K562 (cell line): ENCODE data around the gene DACT3. TPM values are rescaled to one million over a fixed set of nuclear protein-coding genes. Genes with fewer than 3 reads are reported as not detected.

Source experiments
- ATAC-seq: fragments of 200-7000 bp; cut with Tn5 transposase; 3 replicates; pipeline ENCODE4 v1.9.1; 2020; ENCODE audit warnings: moderate library complexity
- BruUV-seq: library from RNA; stranded (reverse); fragments of 400-500 nt; replicated peaks from 2 replicates; lab custom pipeline; 2021; lab: Mats Ljungman, UMichigan
- CTCF ChIA-PET: fragments of 300-600 bp; formaldehyde crosslinking; extraction: SDS; loops from one replicate; lab custom pipeline; 2021; ENCODE audit warnings: low intra/inter-chr PET ratio; lab: Yijun Ruan, JAX
- POLR2A ChIA-PET: fragments of 300-600, 350-650 bp; sonication (Branson Sonifier 250); formaldehyde crosslinking; extraction: SDS; loops from one replicate; lab custom pipeline; 2021; ENCODE audit warnings: antibody characterized with exemption, inconsistent platforms; lab: Yijun Ruan, JAX
- DNase-seq, 4 experiments: peaks; one replicate each; pipeline versions ENCODE4 v3.0.0 to v3.0.0-alpha.2; 2011 to 2018; ENCODE audit warnings: low spot score in 3 of 4, mixed read lengths in 3 of 4; ENCODE audit errors: extremely low read depth in 1 of 4
- FAIRE-seq: peaks from 2 replicates; lab custom pipeline; 2011; peaks lifted over from hg19 to GRCh38; lab: Jason Lieb, UNC
- H2AFZ ChIP-seq: 2 replicates; pipeline ENCODE4 v1.6.0; 2011; ENCODE audit warnings: low read depth, low read length, control low read depth, inconsistent platforms
- H3K27ac ChIP-seq: fragments of 200-600 bp; 3 replicates; pipeline ENCODE4 v1.8.0; 2011; ENCODE audit warnings: low read depth, mild to moderate bottlenecking, control low read depth, inconsistent platforms, low read length, moderate library complexity, mixed read lengths; ENCODE audit errors: extremely low read depth
- H3K27me3 ChIP-seq, 2 experiments: fragments of 300-600 bp in 1 of 2; 2 replicates in 1 of 2; 3 replicates in 1 of 2; pipeline versions ENCODE4 v1.6.0 to v1.8.0; 2011; ENCODE audit warnings: inconsistent platforms in 2 of 2, low read length in 2 of 2, mild to moderate bottlenecking in 1 of 2, mixed read lengths in 1 of 2, moderate library complexity in 1 of 2; ENCODE audit not compliant: control insufficient read depth in 2 of 2, insufficient read depth in 2 of 2
- H3K36me3 ChIP-seq: fragments of 300-600 bp; 3 replicates; pipeline ENCODE4 v1.8.0; 2011; ENCODE audit warnings: mild to moderate bottlenecking, low read length, inconsistent platforms; ENCODE audit not compliant: control insufficient read depth, insufficient read depth
- H3K4me1 ChIP-seq, 2 experiments: fragments of 200-600 bp in 1 of 2; replicated peaks in 1 of 2; 2 replicates in 1 of 2; 3 replicates in 1 of 2; pipeline versions ENCODE4 v1.5.1 to v1.8.0; 2011; ENCODE audit warnings: inconsistent platforms in 2 of 2, low read length in 2 of 2, mild to moderate bottlenecking in 1 of 2, mixed read lengths in 1 of 2, moderate library complexity in 1 of 2; ENCODE audit not compliant: control insufficient read depth in 2 of 2, insufficient read depth in 2 of 2
- H3K4me2 ChIP-seq: 2 replicates; pipeline ENCODE4 v1.6.1; 2011; ENCODE audit warnings: low read length, control low read depth, inconsistent platforms, mixed read lengths; ENCODE audit not compliant: insufficient read depth
- H3K4me3 ChIP-seq: fragments of 200-600 bp; sonication (generic), shearing (Covaris generic); 2 replicates; pipeline ENCODE4 v1.5.1; 2016; ENCODE audit warnings: control low read depth, inconsistent platforms
- H3K79me2 ChIP-seq: fragments of 200-600 bp; 3 replicates; pipeline ENCODE4 v1.8.0; 2011; ENCODE audit warnings: low read length, inconsistent platforms; ENCODE audit not compliant: control insufficient read depth, insufficient read depth
- H3K9ac ChIP-seq, 2 experiments: 2 replicates each; pipeline versions ENCODE4 v1.6.0 to v1.6.1; 2011; ENCODE audit warnings: low read depth in 2 of 2, low read length in 2 of 2, control low read depth in 1 of 2, inconsistent platforms in 1 of 2, mild to moderate bottlenecking in 1 of 2, mixed read lengths in 1 of 2; ENCODE audit not compliant: insufficient read depth in 1 of 2
- H3K9me1 ChIP-seq: one replicate; pipeline ENCODE4 v1.6.0; 2011; ENCODE audit warnings: inconsistent platforms, mild to moderate bottlenecking, low read length, moderate library complexity; ENCODE audit not compliant: control insufficient read depth, insufficient read depth
- H3K9me3 ChIP-seq: replicated peaks from 2 replicates; pipeline ENCODE4 v1.5.1; 2011; ENCODE audit warnings: low read depth, low read length, inconsistent platforms; ENCODE audit not compliant: control insufficient read depth, insufficient read depth
- H4K20me1 ChIP-seq: replicated peaks from 2 replicates; pipeline ENCODE4 v1.6.1; 2011; ENCODE audit warnings: low read length, inconsistent platforms, mixed read lengths; ENCODE audit not compliant: control insufficient read depth, insufficient read depth
- ELF1 ChIP-seq: fragments of 200-800 bp; sonication (Bioruptor generic); IDR thresholded peaks from 2 replicates; pipeline ENCODE4 v1.6.1; 2016; ENCODE audit warnings: missing genetic modification characterization, missing compliant biosample characterization
- HMGN3 ChIP-seq: IDR thresholded peaks from 2 replicates; pipeline ENCODE4 v1.6.1; 2011; ENCODE audit warnings: borderline replicate concordance, low read depth, mild to moderate bottlenecking, mixed read lengths, low read length; ENCODE audit not compliant: insufficient read length; ENCODE audit errors: extremely low read depth
- PTBP1 ChIP-seq: fragments of 200-400 bp; formaldehyde crosslinking; IDR thresholded peaks from 2 replicates; pipeline ENCODE4 v1.6.1; 2017; ENCODE audit warnings: low read depth, low read length
- PYGO2 ChIP-seq: fragments of 450-650 bp; IDR thresholded peaks from 2 replicates; pipeline ENCODE4 v1.6.1; 2016; ENCODE audit warnings: mild to moderate bottlenecking, missing genetic modification characterization, moderate library complexity, missing compliant biosample characterization
- TFAP4 ChIP-seq: sonication (generic); formaldehyde crosslinking; IDR thresholded peaks from 2 replicates; pipeline ENCODE4 v1.8.0; 2022; ENCODE audit warnings: missing genetic modification reagents, mild to moderate bottlenecking, moderate library complexity, borderline replicate concordance
- VEZF1 ChIP-seq: fragments of 200-800 bp; sonication (Bioruptor generic); IDR thresholded peaks from 2 replicates; pipeline ENCODE4 v1.6.1; 2017; ENCODE audit warnings: missing genetic modification characterization, missing compliant biosample characterization
- ZFP30 ChIP-seq: fragments of 250-450 bp; sonication (Bioruptor Pico); IDR thresholded peaks from 2 replicates; pipeline ENCODE4 v1.8.0; 2022; ENCODE audit warnings: moderate library complexity, mild to moderate bottlenecking, inconsistent platforms, borderline replicate concordance
- ZMIZ1 ChIP-seq, 2 experiments: fragments of 150-350 bp in 1 of 2; IDR thresholded peaks; 2 replicates each; pipeline ENCODE4 v1.6.1; 2012 to 2016; ENCODE audit warnings: low read depth in 2 of 2, low read length in 2 of 2, mild to moderate bottlenecking in 1 of 2, moderate library complexity in 1 of 2
- ZNF41 ChIP-seq: fragments of 250-450 bp; sonication (Bioruptor Pico); conservative IDR thresholded peaks from 2 replicates; pipeline ENCODE4 v1.4.0; 2020; ENCODE audit warnings: mild to moderate bottlenecking
- ZNF707 ChIP-seq: fragments of 250-450 bp; sonication (Bioruptor Pico); conservative IDR thresholded peaks from 2 replicates; pipeline ENCODE4 v1.8.0; 2022; ENCODE audit warnings: inconsistent platforms, mild to moderate bottlenecking, moderate library complexity
- WGBS: fragments of 100-300 bp; shearing (Covaris generic); methylation state at CpG from one replicate; pipeline ENCODE4 v1.1.6; 2016; ENCODE audit warnings: low coverage, mixed read lengths; ENCODE audit not compliant: insufficient coverage; ENCODE audit errors: missing lambda C conversion rate; 5-methylcytosine and 5-hydroxymethylcytosine counted together
- in situ Hi-C: fragments of 300-500 bp; cut with MboI; formaldehyde crosslinking; loops from 4 replicates; pipeline ENCODE4 v1.15.0; 2018; ENCODE audit warnings: inconsistent platforms, mixed read lengths
- intact Hi-C: fragments of 100-400 bp; cut with micrococcal nuclease; formaldehyde crosslinking; loops from 2 replicates; pipeline ENCODE4 v1.14.2; 2022
- polyA plus RNA-seq, 8 experiments: library from polyadenylated mRNA; depleted of rRNA in 4 of 8; stranded (reverse) in 5 of 8; unstranded in 3 of 8; fragments of >200 nt; fragmentation: Nextera tagmentation in 2 of 8; fragmentation: Illumina TruSeq in 1 of 8; extraction: Ambion mirVana in 2 of 8; extraction: Trizol in 1 of 8; gene quantifications; 2 replicates each; pipeline versions ENCODE4 v1.2.1 to v1.2.3, GENCODE V29; 2011 to 2014; ENCODE audit warnings: inconsistent platforms in 1 of 8, missing spikeins in 1 of 8
- total RNA-seq, 7 experiments: library from RNA; depleted of rRNA in 6 of 7; stranded (reverse); fragments of >200 nt in 6 of 7; fragmentation: Illumina TruSeq in 2 of 7; extraction: Trizol in 2 of 7; gene quantifications; 2 replicates each; pipeline versions ENCODE4 v1.2.1 to v1.2.3, GENCODE V29; 2011 to 2021; ENCODE audit warnings: low replicate concordance in 1 of 7
- TF ChIP-seq, protein P1 (sequence below): fragments of 250-450 bp; sonication (Bioruptor Pico); IDR thresholded peaks from 2 replicates; pipeline ENCODE4 v1.8.0; 2022; ENCODE audit warnings: moderate library complexity, mild to moderate bottlenecking, inconsistent platforms

DACT3 gene
- total and polyA plus RNA-seq, 9 of the 15 experiments (the other 6 are each of a cell fraction or from before 2014, with no cell fraction given): 0.67 to 6.5 (median 3.5) TPM

- H4K20me1 ChIP-seq: no peaks in the 10 kb centered on the region; the same call in 1 of the 2 replicates
- BruUV-seq: no TSS peak
- FAIRE-seq (peak; percentile 82), DNase-seq (peak; percentile 86 to 99 (median 98)), ATAC-seq (peak; percentile 100)
- POLR2A ChIA-PET: interaction anchor here (0.6 to 1.0 kb wide), 2 partner anchors 9 to 17 kb away, joined by 3 to 6 read pairs; partner anchors contain the start of gene DACT3
- no peak overlapping the region for H3K4me2 ChIP-seq
- no peak overlapping the region for H3K27ac ChIP-seq
- peaks cover 73% of the 10 kb centered on the region; the same call in 2 of the 3 replicates for H3K36me3 ChIP-seq
- H3K9me3 ChIP-seq: no peaks in the 10 kb centered on the region
- H3K4me1 ChIP-seq: peaks cover 0 to 15% of the 10 kb centered on the region in 2 experiments; a peak in 3 of 5 replicates
- no peak overlapping the region for H3K4me3 ChIP-seq
- peaks cover 4% of the 10 kb centered on the region; the same call in 1 of the 3 replicates for H3K79me2 ChIP-seq
- peak overlapping the region in 1 of 2 experiments; percentile 55; a peak in 1 of 4 replicates for H3K9ac ChIP-seq
- no peaks in the 10 kb centered on the region for H3K9me1 ChIP-seq
- H3K27me3 ChIP-seq: no peaks in the 10 kb centered on the region
- CTCF ChIA-PET: no interaction called here
- in situ Hi-C loops (no loop called here), intact Hi-C loops (no loop called here)
- 67% methylated on average over 24 of the region's 26 CpGs for WGBS
- no peak overlapping the region for H2AFZ ChIP-seq
- TF ChIP-seq ZFP30 (CRISPR knock-in tag) (no peak), ELF1 (tag) (peak; percentile 65; the same call in 1 of the 2 replicates), HMGN3 (no peak), TFAP4 (CRISPR knock-in tag) (peak; percentile 77), ZMIZ1 (IDR thresholded peaks at IDR 0.05; ENCODE audit: low read depth in 2 of 2, low read length in 2 of 2) (no peak), ZNF41 (CRISPR knock-in tag) (no peak), ZNF707 (CRISPR knock-in tag) (no peak), VEZF1 (CRISPR knock-in tag) (peak; percentile 40; the same call in 1 of the 2 replicates), PTBP1 (no peak), PYGO2 (tag) (no peak)
- TF ChIP-seq, protein P1, sequence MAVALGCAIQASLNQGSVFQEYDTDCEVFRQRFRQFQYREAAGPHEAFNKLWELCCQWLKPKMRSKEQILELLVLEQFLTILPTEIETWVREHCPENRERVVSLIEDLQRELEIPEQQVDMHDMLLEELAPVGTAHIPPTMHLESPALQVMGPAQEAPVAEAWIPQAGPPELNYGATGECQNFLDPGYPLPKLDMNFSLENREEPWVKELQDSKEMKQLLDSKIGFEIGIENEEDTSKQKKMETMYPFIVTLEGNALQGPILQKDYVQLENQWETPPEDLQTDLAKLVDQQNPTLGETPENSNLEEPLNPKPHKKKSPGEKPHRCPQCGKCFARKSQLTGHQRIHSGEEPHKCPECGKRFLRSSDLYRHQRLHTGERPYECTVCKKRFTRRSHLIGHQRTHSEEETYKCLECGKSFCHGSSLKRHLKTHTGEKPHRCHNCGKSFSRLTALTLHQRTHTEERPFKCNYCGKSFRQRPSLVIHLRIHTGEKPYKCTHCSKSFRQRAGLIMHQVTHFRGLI: no peak
Observed at GRCh38 chr19:46678110-46678732, 17.2 kb upstream of the DACT3 start.
